Neutrophil (primary cell): ENCODE results near the gene PAQR8.

Experiments used
- H3K27ac ChIP-seq: fragments of 200-600 bp; sonication (generic); 2 replicates; pipeline ENCODE4 v1.5.1; 2016; ENCODE audit warnings: mild to moderate bottlenecking, moderate library complexity
- H3K27me3 ChIP-seq: fragments of 200-600 bp; sonication (generic); 2 replicates; pipeline ENCODE4 v1.6.0; 2016; ENCODE audit warnings: mild to moderate bottlenecking
- H3K36me3 ChIP-seq: fragments of 200-600 bp; sonication (generic); 2 replicates; pipeline ENCODE4 v1.5.1; 2017
- H3K4me1 ChIP-seq, 2 experiments: fragments of 200-600 bp in 1 of 2; sonication (generic) in 1 of 2; 1 replicate in 1 of 2; 2 replicates in 1 of 2; pipeline versions ENCODE4 v1.5.1 to v1.6.1; 2013 to 2016; ENCODE audit warnings: low read depth in 1 of 2, low read length in 1 of 2, mild to moderate bottlenecking in 1 of 2, moderate library complexity in 1 of 2; ENCODE audit not compliant: control insufficient read depth in 1 of 2, insufficient read depth in 1 of 2
- H3K4me3 ChIP-seq, 2 experiments: fragments of 200-600 bp in 1 of 2; sonication (generic) in 1 of 2; 1 replicate in 1 of 2; 2 replicates in 1 of 2; pipeline ENCODE4 v1.5.1; 2013 to 2016; ENCODE audit warnings: low read depth in 1 of 2, low read length in 1 of 2, mild to moderate bottlenecking in 1 of 2, moderate library complexity in 1 of 2
- H3K9me3 ChIP-seq: fragments of 200-600 bp; sonication (generic); 2 replicates; pipeline ENCODE4 v1.5.1; 2016
- TF ChIP-seq, protein P1 (sequence below): fragments of 200-600 bp; sonication (generic); IDR thresholded peaks from 2 replicates; pipeline ENCODE4 v1.5.1; 2016; ENCODE audit warnings: antibody characterized with exemption

PAQR8 gene

DNA sequence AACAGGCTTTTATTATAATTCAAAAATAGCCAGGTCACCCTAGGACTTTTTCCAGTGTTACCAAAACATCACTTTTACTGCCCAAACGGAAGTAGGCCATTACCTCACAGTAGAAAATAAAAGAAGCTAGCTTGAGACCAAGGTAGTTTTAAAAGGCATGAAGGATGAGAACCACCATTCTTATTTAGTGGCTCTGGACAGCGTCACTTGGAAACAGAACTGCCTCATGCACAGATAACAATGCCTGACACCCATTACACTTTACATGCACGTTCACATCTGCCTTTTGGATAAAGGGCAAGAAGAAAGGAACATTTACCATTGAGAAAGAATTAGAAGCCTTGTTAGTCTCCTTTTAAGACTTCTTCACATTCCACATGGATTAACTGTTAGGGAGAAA is 1.9 kb upstream of the PAQR8 start:
- no peak overlapping the region for H3K4me3 ChIP-seq
- no peaks in the 10 kb centered on the region for H3K36me3 ChIP-seq
- H3K27me3 ChIP-seq: no peaks in the 10 kb centered on the region
- peaks cover 24 to 33% of the 10 kb centered on the region in 2 experiments for H3K4me1 ChIP-seq
- H3K27ac ChIP-seq: no peak overlapping the region
- H3K9me3 ChIP-seq: no peaks in the 10 kb centered on the region
- TF ChIP-seq, protein P1, sequence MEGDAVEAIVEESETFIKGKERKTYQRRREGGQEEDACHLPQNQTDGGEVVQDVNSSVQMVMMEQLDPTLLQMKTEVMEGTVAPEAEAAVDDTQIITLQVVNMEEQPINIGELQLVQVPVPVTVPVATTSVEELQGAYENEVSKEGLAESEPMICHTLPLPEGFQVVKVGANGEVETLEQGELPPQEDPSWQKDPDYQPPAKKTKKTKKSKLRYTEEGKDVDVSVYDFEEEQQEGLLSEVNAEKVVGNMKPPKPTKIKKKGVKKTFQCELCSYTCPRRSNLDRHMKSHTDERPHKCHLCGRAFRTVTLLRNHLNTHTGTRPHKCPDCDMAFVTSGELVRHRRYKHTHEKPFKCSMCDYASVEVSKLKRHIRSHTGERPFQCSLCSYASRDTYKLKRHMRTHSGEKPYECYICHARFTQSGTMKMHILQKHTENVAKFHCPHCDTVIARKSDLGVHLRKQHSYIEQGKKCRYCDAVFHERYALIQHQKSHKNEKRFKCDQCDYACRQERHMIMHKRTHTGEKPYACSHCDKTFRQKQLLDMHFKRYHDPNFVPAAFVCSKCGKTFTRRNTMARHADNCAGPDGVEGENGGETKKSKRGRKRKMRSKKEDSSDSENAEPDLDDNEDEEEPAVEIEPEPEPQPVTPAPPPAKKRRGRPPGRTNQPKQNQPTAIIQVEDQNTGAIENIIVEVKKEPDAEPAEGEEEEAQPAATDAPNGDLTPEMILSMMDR: no peak

DNA sequence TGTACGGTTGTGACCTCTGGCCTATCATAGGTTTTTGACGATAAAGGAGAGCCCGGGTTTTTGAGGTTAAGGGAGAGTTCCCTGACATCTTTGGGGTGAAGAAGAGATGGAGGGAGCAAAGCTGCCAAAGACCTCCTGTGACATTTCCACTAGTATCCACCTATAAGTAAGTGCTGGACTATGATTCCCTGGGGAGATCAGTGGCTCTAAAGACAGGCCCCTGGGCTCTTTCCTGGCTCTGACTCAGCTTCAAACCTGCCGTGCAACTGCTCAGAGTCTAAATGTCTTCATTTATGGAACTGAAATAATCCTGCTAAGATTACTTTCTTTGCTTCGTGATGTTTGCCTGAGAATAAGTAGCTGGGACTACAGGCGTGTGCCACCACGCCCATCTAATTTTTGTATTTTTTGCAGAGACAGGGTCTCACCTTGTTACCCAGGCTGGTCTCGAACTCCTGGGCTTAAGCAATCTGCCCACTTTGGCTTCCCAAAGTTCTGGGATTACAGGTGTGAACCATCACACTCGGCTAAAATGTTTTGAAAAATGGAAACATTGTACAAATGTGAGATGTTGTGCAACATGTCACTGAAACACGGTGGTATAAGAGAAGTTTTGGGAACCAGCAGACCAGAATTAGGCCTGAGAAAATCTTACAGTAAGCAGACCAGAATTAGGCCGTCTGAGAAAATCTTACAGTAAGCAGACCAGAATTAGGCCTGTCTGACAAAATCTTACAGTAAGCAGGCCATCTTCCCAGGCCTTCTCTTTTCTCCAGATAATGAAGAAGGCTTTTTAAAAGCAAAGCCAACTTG is 1.1 kb upstream of the PAQR8 start:
- H3K27ac ChIP-seq: peak overlapping the region; percentile 55
- no peaks in the 10 kb centered on the region for H3K27me3 ChIP-seq
- no peak overlapping the region for H3K4me3 ChIP-seq
- no peaks in the 10 kb centered on the region for H3K36me3 ChIP-seq
- H3K4me1 ChIP-seq: peaks cover 24 to 33% of the 10 kb centered on the region in 2 experiments
- TF ChIP-seq, protein P1: no peak
- no peaks in the 10 kb centered on the region for H3K9me3 ChIP-seq

DNA sequence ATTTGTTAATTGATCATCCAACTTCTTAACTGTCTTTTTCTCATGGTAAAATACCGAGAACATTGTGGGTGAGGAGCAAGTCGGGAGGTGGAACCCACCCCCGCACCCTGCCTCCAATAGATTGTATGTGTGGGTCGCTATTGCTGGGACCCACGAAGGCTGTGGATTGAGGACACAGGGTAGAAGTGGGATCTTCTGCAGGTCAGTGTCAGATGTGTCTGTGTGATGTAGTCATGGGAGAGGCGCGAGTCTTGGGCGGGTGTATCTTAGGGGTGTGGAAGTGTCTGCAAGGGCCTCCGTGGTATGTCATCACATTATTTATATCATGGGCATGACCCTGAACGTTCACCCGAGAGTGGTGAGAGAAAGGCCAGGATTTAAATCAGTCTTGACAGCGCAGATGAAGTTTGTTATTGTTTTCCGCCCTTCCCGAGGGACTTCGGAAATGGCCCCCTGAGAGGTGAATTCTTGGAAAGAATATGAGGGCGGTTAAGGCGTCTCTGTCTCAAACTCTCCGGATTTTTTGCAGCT is 472 bp upstream of the PAQR8 start:
- Histone ChIP-seq H3K27ac (peak overlapping the region; percentile 55), H3K36me3 (no peaks in the 10 kb centered on the region), H3K4me3 (peak overlapping the region; percentile 85), H3K27me3 (no peaks in the 10 kb centered on the region), H3K4me1 (peaks cover 24 to 33% of the 10 kb centered on the region in 2 experiments), H3K9me3 (no peaks in the 10 kb centered on the region)
- TF ChIP-seq, protein P1: no peak

DNA sequence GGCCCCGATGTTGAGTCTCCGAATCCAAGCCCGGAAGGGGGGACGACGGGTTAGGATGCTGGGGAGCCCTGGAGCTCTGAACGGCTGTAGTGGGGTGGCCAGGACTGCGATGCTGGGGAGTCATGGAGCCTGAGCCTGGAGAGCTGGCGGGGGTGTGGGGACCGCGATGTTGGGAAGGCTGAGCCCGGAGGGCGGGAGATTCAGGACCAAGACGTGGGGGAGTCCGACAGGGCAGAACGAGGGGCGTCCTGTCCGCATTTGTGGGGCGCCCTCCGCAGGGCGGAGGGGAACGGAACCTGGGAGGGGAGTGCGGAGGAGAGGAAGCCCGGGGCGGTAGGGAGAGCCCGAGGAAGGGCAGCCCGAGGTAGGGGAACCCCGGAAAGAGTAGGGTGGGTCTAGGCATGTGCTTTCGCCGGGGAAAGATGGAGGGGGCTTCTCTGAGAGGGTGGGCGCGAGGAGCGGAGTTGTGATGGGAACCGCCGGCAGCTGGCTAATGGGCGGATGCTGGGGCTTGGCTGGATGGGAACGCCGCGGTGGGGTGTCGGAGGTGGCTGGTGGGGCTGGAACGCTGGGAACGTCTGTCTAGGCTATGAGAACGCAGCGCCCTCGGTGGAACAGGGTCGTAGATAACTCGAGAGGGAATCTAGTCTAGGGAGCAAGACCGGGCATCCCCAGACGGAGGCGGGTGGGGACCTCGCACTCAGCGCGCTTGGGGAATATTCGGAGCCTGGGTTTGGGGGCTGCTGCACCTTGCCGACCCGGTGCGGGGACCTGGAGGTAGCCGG is 684 bp downstream of the PAQR8 start:
- no peaks in the 10 kb centered on the region for H3K27me3 ChIP-seq
- H3K36me3 ChIP-seq: no peaks in the 10 kb centered on the region
- peak overlapping the region; percentile 55 for H3K27ac ChIP-seq
- TF ChIP-seq, protein P1: no peak
- H3K4me1 ChIP-seq: peaks cover 24 to 33% of the 10 kb centered on the region in 2 experiments
- no peaks in the 10 kb centered on the region for H3K9me3 ChIP-seq
- H3K4me3 ChIP-seq: peak overlapping the region; percentile 85

DNA sequence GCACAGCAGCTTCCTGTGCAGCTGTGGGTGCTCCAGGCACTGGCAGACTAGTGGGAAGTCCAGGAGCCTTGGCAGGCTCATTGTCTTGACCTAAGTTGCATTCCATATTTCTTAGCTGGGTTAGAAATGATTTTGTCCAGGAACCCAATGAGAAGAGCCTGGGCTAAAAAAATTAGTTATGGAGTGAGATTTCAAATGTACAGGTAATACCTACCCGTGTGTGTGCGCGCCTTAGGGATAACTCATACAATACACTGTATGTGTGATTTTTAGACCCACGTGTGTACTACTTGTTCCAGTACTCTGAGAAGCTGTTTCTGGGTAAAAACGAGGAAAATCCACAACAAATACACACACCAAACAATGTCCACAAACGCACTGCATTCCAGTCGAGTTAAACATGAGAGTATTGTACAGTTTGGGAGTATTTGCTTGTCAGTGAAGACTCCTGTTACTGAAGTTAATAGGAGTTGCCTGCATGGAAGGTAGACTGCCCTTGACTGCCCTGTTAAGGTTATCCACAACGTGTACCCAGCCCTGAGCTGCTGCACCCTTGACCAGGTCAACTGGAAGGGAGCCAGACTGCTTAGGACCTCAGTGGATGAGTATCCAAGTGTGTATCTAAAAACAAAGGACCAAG is 1.4 kb downstream of the PAQR8 start:
- Histone ChIP-seq H3K4me3 (peak overlapping the region; percentile 85), H3K27ac (no peak overlapping the region), H3K9me3 (no peaks in the 10 kb centered on the region), H3K36me3 (peaks cover 5% of the 10 kb centered on the region), H3K4me1 (peaks cover 24 to 33% of the 10 kb centered on the region in 2 experiments), H3K27me3 (no peaks in the 10 kb centered on the region)
- TF ChIP-seq, protein P1: no peak
